ENCODE data around the gene WDR74. TPM values are rescaled to one million over a fixed set of nuclear protein-coding genes. Genes with fewer than 3 reads are reported as not detected.

Gene WDR74
- polyA plus RNA-seq, 2 of the 4 experiments (the other 2 are of a cell fraction): 52.9 to 90.6 TPM

DNA sequence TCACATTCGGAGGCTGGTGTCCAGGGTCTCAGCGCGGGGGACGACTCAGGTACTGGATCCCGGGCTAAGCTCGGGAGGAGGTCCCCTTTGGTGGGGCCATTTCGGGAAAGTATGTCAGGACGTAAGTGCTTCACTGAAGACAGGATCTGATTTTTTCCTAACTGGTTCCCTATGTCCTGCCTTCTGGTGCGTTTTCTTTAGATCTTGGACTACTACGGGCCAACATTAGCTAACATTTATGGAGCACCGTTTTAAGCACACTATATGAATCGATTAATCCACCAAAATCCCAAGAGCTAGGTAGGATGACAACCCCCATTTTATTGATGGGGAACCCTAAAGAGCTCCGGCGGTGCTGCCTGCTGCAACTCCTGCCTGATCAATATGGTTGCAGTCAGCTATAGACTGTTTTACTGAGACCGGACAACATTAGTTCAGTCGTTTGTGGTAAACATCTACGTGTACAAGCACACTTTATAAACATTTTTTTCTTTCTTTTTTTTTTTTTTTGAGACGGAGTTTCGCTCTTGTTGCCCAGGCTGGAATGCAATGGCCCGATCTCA is 17.0 kb upstream of the WDR74 start:
- TF ChIP-seq, protein P1, sequence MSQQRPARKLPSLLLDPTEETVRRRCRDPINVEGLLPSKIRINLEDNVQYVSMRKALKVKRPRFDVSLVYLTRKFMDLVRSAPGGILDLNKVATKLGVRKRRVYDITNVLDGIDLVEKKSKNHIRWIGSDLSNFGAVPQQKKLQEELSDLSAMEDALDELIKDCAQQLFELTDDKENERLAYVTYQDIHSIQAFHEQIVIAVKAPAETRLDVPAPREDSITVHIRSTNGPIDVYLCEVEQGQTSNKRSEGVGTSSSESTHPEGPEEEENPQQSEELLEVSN (IDR thresholded peaks at IDR 0.05; ENCODE audit: borderline replicate concordance, low read depth): 0 out of 2 replicates have a peak, but pooled peaks have one; percentile 8
- TF ChIP-seq MAZ (IDR thresholded peaks at IDR 0.05; ENCODE audit: borderline replicate concordance, low read depth, low read length) (0 out of 2 replicates have a peak, but pooled peaks have one; percentile 4), RNF2 (IDR thresholded peaks at IDR 0.05; ENCODE audit: borderline replicate concordance, low read depth) (peak; percentile 82; the same call in 1 of the 2 replicates)
- TF ChIP-seq, protein P2, sequence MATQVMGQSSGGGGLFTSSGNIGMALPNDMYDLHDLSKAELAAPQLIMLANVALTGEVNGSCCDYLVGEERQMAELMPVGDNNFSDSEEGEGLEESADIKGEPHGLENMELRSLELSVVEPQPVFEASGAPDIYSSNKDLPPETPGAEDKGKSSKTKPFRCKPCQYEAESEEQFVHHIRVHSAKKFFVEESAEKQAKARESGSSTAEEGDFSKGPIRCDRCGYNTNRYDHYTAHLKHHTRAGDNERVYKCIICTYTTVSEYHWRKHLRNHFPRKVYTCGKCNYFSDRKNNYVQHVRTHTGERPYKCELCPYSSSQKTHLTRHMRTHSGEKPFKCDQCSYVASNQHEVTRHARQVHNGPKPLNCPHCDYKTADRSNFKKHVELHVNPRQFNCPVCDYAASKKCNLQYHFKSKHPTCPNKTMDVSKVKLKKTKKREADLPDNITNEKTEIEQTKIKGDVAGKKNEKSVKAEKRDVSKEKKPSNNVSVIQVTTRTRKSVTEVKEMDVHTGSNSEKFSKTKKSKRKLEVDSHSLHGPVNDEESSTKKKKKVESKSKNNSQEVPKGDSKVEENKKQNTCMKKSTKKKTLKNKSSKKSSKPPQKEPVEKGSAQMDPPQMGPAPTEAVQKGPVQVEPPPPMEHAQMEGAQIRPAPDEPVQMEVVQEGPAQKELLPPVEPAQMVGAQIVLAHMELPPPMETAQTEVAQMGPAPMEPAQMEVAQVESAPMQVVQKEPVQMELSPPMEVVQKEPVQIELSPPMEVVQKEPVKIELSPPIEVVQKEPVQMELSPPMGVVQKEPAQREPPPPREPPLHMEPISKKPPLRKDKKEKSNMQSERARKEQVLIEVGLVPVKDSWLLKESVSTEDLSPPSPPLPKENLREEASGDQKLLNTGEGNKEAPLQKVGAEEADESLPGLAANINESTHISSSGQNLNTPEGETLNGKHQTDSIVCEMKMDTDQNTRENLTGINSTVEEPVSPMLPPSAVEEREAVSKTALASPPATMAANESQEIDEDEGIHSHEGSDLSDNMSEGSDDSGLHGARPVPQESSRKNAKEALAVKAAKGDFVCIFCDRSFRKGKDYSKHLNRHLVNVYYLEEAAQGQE (IDR thresholded peaks at IDR 0.05): no peak
- TF ChIP-seq, protein P3, sequence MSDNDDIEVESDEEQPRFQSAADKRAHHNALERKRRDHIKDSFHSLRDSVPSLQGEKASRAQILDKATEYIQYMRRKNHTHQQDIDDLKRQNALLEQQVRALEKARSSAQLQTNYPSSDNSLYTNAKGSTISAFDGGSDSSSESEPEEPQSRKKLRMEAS (IDR thresholded peaks at IDR 0.05): no peak
- peak; percentile 16 to 36; a peak in 5 of 6 replicates for ATAC-seq
- ChIA-PET CTCF (interaction anchor here (0.6 to 5.5 kb wide), 4 partner anchors 8 to 69 kb away, joined by 3 to 42 read pairs (median 16); partner anchors contain the start of genes SLC3A2 and TMEM179B), POLR2A (interaction anchor here (0.6 to 9.3 kb wide), 13 partner anchors 9 to 892 kb away, joined by 3 to 159 read pairs (median 4); partner anchors contain the start of genes HNRNPUL2, SLC3A2, TTC9C and TUT1)
- Histone ChIP-seq H3K4me1 (peaks cover 46% of the 10 kb centered on the region), H3K4me2 (peak overlapping the region; percentile 77), H3K27ac (peak overlapping the region; percentile 90 to 96), H3K9me3 (no peaks in the 10 kb centered on the region), H3K4me3 (peak overlapping the region; percentile 80)
- no peak for FAIRE-seq
- DNase-seq (ENCODE audit: low read depth in 1 of 2, low spot score in 1 of 2): no peak
- WGBS (ENCODE audit: missing lambda C conversion rate): 4% methylated on average over 20 of the region's 20 CpGs

DNA sequence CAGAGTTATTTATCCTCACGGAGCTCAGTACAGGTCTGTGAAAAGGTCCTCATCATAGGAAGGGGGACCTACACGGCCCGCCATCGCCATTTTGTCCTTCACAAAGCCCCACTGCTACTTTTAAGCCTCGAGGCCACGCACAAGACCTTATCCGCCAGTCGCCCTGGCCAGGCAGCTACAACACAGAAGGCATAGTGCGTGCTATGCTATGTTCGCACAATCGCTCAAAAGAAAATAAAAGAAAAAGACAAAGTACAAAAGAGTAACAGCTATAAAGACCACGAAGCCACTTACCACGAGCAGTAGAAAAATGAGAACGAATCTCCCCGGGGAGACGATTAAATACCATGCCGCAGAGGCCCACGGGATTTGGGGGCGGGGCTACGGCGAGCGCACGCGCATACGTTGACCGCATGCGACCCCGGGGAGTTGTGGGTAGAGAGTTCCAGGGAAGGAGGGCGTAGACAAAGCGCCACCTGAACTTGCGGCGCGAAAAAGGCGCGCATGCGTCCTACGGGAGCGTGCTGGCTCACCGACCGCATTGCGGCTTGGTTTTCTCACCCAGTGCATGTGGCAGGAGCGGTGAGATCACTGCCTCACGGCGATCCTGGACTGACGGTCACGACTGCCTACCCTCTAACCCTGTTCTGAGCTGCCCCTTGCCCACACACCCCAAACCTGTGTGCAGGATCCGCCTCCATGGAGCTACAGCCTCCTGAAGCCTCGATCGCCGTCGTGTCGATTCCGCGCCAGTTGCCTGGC is 16.4 kb upstream of the WDR74 start:
- DNase-seq (ENCODE audit: low read depth in 1 of 2, low spot score in 1 of 2): peak; percentile 95 to 98
- no peak for FAIRE-seq
- H3K4me1 ChIP-seq: peaks cover 51% of the 10 kb centered on the region
- H3K4me2 ChIP-seq: peak overlapping the region; percentile 98
- H3K27ac ChIP-seq: peak overlapping the region; percentile 90 to 96
- WGBS (ENCODE audit: missing lambda C conversion rate): 2% methylated on average over 54 of the region's 54 CpGs
- peak; percentile 82 to 89 for ATAC-seq
- POLR2A ChIA-PET: interaction anchor here (0.6 to 9.3 kb wide), 17 partner anchors 9 to 893 kb away, joined by 3 to 159 read pairs (median 4); partner anchors contain the start of genes HNRNPUL2, NXF1, SLC3A2 and TTC9C
- peak overlapping the region; percentile 80 for H3K4me3 ChIP-seq
- no peaks in the 10 kb centered on the region for H3K9me3 ChIP-seq
- CTCF ChIA-PET: interaction anchor here (0.6 to 5.5 kb wide), 5 partner anchors 8 to 69 kb away, joined by 3 to 42 read pairs (median 6); partner anchors contain the start of genes SLC3A2 and TMEM179B
- TF ChIP-seq, protein P4, sequence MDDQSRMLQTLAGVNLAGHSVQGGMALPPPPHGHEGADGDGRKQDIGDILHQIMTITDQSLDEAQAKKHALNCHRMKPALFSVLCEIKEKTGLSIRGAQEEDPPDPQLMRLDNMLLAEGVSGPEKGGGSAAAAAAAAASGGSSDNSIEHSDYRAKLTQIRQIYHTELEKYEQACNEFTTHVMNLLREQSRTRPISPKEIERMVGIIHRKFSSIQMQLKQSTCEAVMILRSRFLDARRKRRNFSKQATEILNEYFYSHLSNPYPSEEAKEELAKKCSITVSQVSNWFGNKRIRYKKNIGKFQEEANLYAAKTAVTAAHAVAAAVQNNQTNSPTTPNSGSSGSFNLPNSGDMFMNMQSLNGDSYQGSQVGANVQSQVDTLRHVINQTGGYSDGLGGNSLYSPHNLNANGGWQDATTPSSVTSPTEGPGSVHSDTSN (IDR thresholded peaks at IDR 0.05): peak; percentile 55
- TF ChIP-seq HDAC2 (IDR thresholded peaks at IDR 0.05): peak; percentile 67; the same call in 1 of the 2 replicates
- TF ChIP-seq, protein P5, sequence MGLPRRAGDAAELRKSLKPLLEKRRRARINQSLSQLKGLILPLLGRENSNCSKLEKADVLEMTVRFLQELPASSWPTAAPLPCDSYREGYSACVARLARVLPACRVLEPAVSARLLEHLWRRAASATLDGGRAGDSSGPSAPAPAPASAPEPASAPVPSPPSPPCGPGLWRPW (IDR thresholded peaks at IDR 0.05): no peak
- TF ChIP-seq FOSL2 (IDR thresholded peaks at IDR 0.05): no peak
- no peak for TF ChIP-seq FOSL2 (CRISPR knock-in tag; IDR thresholded peaks at IDR 0.05)
- no peak for TF ChIP-seq BHLHE40 (IDR thresholded peaks at IDR 0.05; ENCODE audit: low read depth, low read length)
- TF ChIP-seq, protein P1 (IDR thresholded peaks at IDR 0.05; ENCODE audit: borderline replicate concordance, low read depth): peak; percentile 95
- TF ChIP-seq HOXB5 (CRISPR knock-in tag; IDR thresholded peaks at IDR 0.05): peak; percentile 57; the same call in 1 of the 2 replicates
- TF ChIP-seq, protein P6, sequence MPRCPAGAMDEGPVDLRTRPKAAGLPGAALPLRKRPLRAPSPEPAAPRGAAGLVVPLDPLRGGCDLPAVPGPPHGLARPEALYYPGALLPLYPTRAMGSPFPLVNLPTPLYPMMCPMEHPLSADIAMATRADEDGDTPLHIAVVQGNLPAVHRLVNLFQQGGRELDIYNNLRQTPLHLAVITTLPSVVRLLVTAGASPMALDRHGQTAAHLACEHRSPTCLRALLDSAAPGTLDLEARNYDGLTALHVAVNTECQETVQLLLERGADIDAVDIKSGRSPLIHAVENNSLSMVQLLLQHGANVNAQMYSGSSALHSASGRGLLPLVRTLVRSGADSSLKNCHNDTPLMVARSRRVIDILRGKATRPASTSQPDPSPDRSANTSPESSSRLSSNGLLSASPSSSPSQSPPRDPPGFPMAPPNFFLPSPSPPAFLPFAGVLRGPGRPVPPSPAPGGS (IDR thresholded peaks at IDR 0.05): peak; percentile 100
- TF ChIP-seq, protein P7, sequence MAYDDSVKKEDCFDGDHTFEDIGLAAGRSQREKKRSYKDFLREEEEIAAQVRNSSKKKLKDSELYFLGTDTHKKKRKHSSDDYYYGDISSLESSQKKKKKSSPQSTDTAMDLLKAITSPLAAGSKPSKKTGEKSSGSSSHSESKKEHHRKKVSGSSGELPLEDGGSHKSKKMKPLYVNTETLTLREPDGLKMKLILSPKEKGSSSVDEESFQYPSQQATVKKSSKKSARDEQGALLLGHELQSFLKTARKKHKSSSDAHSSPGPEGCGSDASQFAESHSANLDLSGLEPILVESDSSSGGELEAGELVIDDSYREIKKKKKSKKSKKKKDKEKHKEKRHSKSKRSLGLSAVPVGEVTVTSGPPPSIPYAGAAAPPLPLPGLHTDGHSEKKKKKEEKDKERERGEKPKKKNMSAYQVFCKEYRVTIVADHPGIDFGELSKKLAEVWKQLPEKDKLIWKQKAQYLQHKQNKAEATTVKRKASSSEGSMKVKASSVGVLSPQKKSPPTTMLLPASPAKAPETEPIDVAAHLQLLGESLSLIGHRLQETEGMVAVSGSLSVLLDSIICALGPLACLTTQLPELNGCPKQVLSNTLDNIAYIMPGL (CRISPR knock-in tag; IDR thresholded peaks at IDR 0.05; ENCODE audit: borderline replicate concordance): no peak
- no peak for TF ChIP-seq RAD21 (conservative IDR thresholded peaks at IDR 0.05 in 1 of 2, IDR thresholded peaks at IDR 0.05 in 1 of 2)
- no peak for TF ChIP-seq NPAS2 (CRISPR knock-in tag; IDR thresholded peaks at IDR 0.05; ENCODE audit: borderline replicate concordance)
- peak; percentile 88 for TF ChIP-seq KDM5A (IDR thresholded peaks at IDR 0.05)
- TF ChIP-seq HEYL (CRISPR knock-in tag; IDR thresholded peaks at IDR 0.05): no peak
- peak; percentile 83 for TF ChIP-seq RARB (CRISPR knock-in tag; IDR thresholded peaks at IDR 0.05)
- no peak for TF ChIP-seq RFX5 (IDR thresholded peaks at IDR 0.05)
